ENCODE measurements around the gene ABHD5. TPM values are rescaled to one million over a fixed set of nuclear protein-coding genes. Genes with fewer than 3 reads are reported as not detected.

ABHD5 gene
- total RNA-seq, 2 experiments from 2014 or later = 6.5 to 7.9 TPM

- TF ChIP-seq EZH2phosphoT487 (IDR thresholded peaks at IDR 0.05; ENCODE audit: borderline replicate concordance, low read depth, low read length) = no peak
- TF ChIP-seq, protein P1, sequence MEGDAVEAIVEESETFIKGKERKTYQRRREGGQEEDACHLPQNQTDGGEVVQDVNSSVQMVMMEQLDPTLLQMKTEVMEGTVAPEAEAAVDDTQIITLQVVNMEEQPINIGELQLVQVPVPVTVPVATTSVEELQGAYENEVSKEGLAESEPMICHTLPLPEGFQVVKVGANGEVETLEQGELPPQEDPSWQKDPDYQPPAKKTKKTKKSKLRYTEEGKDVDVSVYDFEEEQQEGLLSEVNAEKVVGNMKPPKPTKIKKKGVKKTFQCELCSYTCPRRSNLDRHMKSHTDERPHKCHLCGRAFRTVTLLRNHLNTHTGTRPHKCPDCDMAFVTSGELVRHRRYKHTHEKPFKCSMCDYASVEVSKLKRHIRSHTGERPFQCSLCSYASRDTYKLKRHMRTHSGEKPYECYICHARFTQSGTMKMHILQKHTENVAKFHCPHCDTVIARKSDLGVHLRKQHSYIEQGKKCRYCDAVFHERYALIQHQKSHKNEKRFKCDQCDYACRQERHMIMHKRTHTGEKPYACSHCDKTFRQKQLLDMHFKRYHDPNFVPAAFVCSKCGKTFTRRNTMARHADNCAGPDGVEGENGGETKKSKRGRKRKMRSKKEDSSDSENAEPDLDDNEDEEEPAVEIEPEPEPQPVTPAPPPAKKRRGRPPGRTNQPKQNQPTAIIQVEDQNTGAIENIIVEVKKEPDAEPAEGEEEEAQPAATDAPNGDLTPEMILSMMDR (conservative IDR thresholded peaks at IDR 0.05; ENCODE audit: low read length) = no peak
- no peak overlapping the region for H3K27ac ChIP-seq (ENCODE audit: low read depth, low read length, poor library complexity, severe bottlenecking)
- H2AFZ ChIP-seq (ENCODE audit: low read length) = no peak overlapping the region
- ChIA-PET POLR2A (interaction anchor here (0.6 to 0.7 kb wide), 4 partner anchors 21 to 353 kb away, joined by 3 to 7 read pairs (median 4); no protein-coding TSS in a partner anchor), CTCF (ENCODE audit: unreplicated experiment) (interaction anchor here (0.5 kb wide), 1 partner anchor 1554 kb away, joined by 3 read pairs; no protein-coding TSS in a partner anchor)
- H3K9me2 ChIP-seq (ENCODE audit: insufficient read depth, low read length) = no peaks in the 10 kb centered on the region
- no peak overlapping the region for H3K4me3 ChIP-seq (ENCODE audit: low read depth, low read length, poor library complexity, severe bottlenecking)
- no peaks in the 10 kb centered on the region for H3K9me3 ChIP-seq (ENCODE audit: low read length)
- intact Hi-C loops (cut with micrococcal nuclease; ENCODE audit: unreplicated experiment) = no loop called here
- no peaks in the 10 kb centered on the region for H3K36me3 ChIP-seq (ENCODE audit: insufficient read depth, low read length)
- no peaks in the 10 kb centered on the region for H3K4me1 ChIP-seq (ENCODE audit: insufficient read depth, low read length, poor library complexity, severe bottlenecking)
- H4K20me1 ChIP-seq (ENCODE audit: insufficient read depth, low read length) = no peaks in the 10 kb centered on the region
- no TSS peak for BruUV-seq (replicated peaks)
- DNase-seq (ENCODE audit: low spot score) = no peak
- no peak overlapping the region for H3K4me2 ChIP-seq (ENCODE audit: low read length)
- no peaks in the 10 kb centered on the region for H3K79me2 ChIP-seq (ENCODE audit: insufficient read depth, low read depth, low read length)
Observed at GRCh38 chr3:43766672-43767465, 76.1 kb downstream of the ABHD5 start.

DNA sequence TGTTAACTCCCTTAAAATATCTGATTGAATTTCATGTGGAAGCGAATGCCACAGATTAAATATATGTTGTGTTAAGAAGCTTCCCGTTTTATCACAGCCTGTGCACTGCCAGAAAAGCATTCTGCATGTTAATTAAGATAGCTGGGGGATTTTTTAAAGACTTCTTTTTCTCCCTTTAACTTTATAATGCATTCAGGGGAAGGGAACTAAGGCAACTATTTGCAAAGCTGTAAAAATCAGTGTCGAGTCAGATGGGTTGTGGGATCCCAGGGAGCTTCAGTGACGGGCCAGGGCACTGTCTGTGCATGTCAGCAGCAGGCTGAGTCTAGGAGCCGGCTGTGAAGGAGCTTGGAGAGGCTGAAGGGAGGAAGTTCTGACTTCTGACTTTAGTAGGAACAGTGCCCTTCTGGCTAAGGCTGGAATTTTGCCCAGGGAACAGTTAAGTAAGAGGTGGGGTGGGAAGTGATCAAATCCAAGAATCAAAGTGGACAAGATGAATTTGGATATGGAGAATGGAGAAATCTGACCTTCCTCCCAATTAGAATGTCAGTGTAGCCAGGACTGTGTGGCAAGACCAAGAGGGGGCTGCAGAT lies 77.7 kb downstream of the ABHD5 start:
- intact Hi-C loops (cut with micrococcal nuclease; ENCODE audit: unreplicated experiment) = no loop called here
- Histone ChIP-seq H3K4me1 (ENCODE audit: insufficient read depth, low read length, poor library complexity, severe bottlenecking) (no peaks in the 10 kb centered on the region), H4K20me1 (ENCODE audit: insufficient read depth, low read length) (no peaks in the 10 kb centered on the region), H3K9me2 (ENCODE audit: insufficient read depth, low read length) (no peaks in the 10 kb centered on the region), H3K9me3 (ENCODE audit: low read length) (no peaks in the 10 kb centered on the region), H3K36me3 (ENCODE audit: insufficient read depth, low read length) (no peaks in the 10 kb centered on the region), H3K27ac (ENCODE audit: low read depth, low read length, poor library complexity, severe bottlenecking) (no peak overlapping the region), H3K4me3 (ENCODE audit: low read depth, low read length, poor library complexity, severe bottlenecking) (no peak overlapping the region), H2AFZ (ENCODE audit: low read length) (no peak overlapping the region), H3K79me2 (ENCODE audit: insufficient read depth, low read depth, low read length) (no peaks in the 10 kb centered on the region), H3K4me2 (ENCODE audit: low read length) (no peak overlapping the region)
- no peak for DNase-seq (ENCODE audit: low spot score)
- ChIA-PET POLR2A (interaction anchor here (0.5 to 1.0 kb wide), 2 partner anchors 24 to 366 kb away, joined by 3 to 5 read pairs; no protein-coding TSS in a partner anchor), CTCF (ENCODE audit: unreplicated experiment) (interaction anchor here (0.6 kb wide), 1 partner anchor 18 kb away, joined by 3 read pairs; no protein-coding TSS in a partner anchor)
- no peak for TF ChIP-seq EZH2phosphoT487 (IDR thresholded peaks at IDR 0.05; ENCODE audit: borderline replicate concordance, low read depth, low read length)
- TF ChIP-seq, protein P1 (conservative IDR thresholded peaks at IDR 0.05; ENCODE audit: low read length) = no peak
- no TSS peak for BruUV-seq (replicated peaks)
